DMS114 treated with DMSO at 0.1 percent for 48 hours (cell line): ENCODE data around the gene SWI5.
A peak's percentile ranks its signal among the peaks of the same experiment; 100 is the strongest.
"Not testable (repeated sequence)": the region's sequence is repeated elsewhere in the genome, so short reads cannot be mapped to it uniquely, and the experiment has no call there.

Experiments
- DNase-seq: peaks from one replicate; lab custom pipeline; 2025; ENCODE audit not compliant: unreplicated experiment; lab: John Stamatoyannopoulos, UW

SWI5 gene

GRCh38 chr9:128276008-128276573, at the start of gene SWI5:
SWI5 (plus strand) TSS chr9:128276276.
- peak; percentile 95 for DNase-seq

GRCh38 chr9:128226412-128226801, 49.7 kb upstream of the SWI5 start:
- DNase-seq = no peak

- DNase-seq = not testable (repeated sequence)
Observed at GRCh38 chr9:128230897-128231296, 45.2 kb upstream of the SWI5 start.

- no peak for DNase-seq
Observed at GRCh38 chr9:128231638-128232527, 44.2 kb upstream of the SWI5 start.

- DNase-seq = no peak
Observed at GRCh38 chr9:128232528-128233428, 43.3 kb upstream of the SWI5 start.

- no peak for DNase-seq
Observed at GRCh38 chr9:128233817-128234406, 42.2 kb upstream of the SWI5 start.

- no peak for DNase-seq
Observed at GRCh38 chr9:128242124-128242523, 34.0 kb upstream of the SWI5 start.

- DNase-seq = no peak
Observed at GRCh38 chr9:128242828-128243214, 33.3 kb upstream of the SWI5 start.

GRCh38 chr9:128243215-128244018, 32.7 kb upstream of the SWI5 start:
- no peak for DNase-seq

GRCh38 chr9:128244091-128244836, 31.8 kb upstream of the SWI5 start:
- DNase-seq = no peak

GRCh38 chr9:128244837-128245231, 31.2 kb upstream of the SWI5 start:
- DNase-seq = no peak

- no peak for DNase-seq
Observed at GRCh38 chr9:128245421-128246151, 30.5 kb upstream of the SWI5 start.

- no peak for DNase-seq
Observed at GRCh38 chr9:128246471-128246870, 29.6 kb upstream of the SWI5 start.

- no peak for DNase-seq
Observed at GRCh38 chr9:128247226-128247803, 28.8 kb upstream of the SWI5 start.

GRCh38 chr9:128249558-128249907, 26.5 kb upstream of the SWI5 start:
- DNase-seq = no peak

- DNase-seq = no peak
Observed at GRCh38 chr9:128249908-128250838, 25.9 kb upstream of the SWI5 start.

- DNase-seq = no peak
Observed at GRCh38 chr9:128250839-128251731, 25.0 kb upstream of the SWI5 start.
